Smooth muscle cell (in vitro differentiated cells): ENCODE measurements around the gene AIG1. TPM values are rescaled to one million over a fixed set of nuclear protein-coding genes. Genes with fewer than 3 reads are reported as not detected.
A peak's percentile ranks its signal among the peaks of the same experiment; 100 is the strongest.

Experiments
- DNase-seq: peaks from one replicate; lab custom pipeline; 2025; ENCODE audit not compliant: unreplicated experiment; lab: John Stamatoyannopoulos, UW
- H2AFZ ChIP-seq: fragments of 200-600 bp; sonication (generic); 2 replicates; pipeline ENCODE4 v1.6.0; 2016; ENCODE audit warnings: antibody characterized with exemption, low read depth, mild to moderate bottlenecking
- H3F3A ChIP-seq: fragments of 200-600 bp; sonication (generic); 2 replicates; pipeline ENCODE4 v1.6.0; 2017; ENCODE audit warnings: antibody characterized with exemption, low read depth
- H3K27ac ChIP-seq: fragments of 200-600 bp; sonication (generic); 2 replicates; pipeline ENCODE4 v1.5.1; 2016; ENCODE audit warnings: low read depth, mild to moderate bottlenecking
- H3K27me3 ChIP-seq: fragments of 200-600 bp; sonication (generic); 2 replicates; pipeline ENCODE4 v1.6.1; 2016; ENCODE audit warnings: low read depth, mild to moderate bottlenecking
- H3K36me3 ChIP-seq: fragments of 200-600 bp; sonication (generic); 2 replicates; pipeline ENCODE4 v1.5.1; 2016; ENCODE audit warnings: low read depth
- H3K4me1 ChIP-seq: fragments of 200-600 bp; sonication (generic); 2 replicates; pipeline ENCODE4 v1.5.1; 2016; ENCODE audit warnings: low read depth
- H3K4me2 ChIP-seq: fragments of 200-600 bp; sonication (generic); 2 replicates; pipeline ENCODE4 v1.6.0; 2016; ENCODE audit warnings: mild to moderate bottlenecking
- H3K4me3 ChIP-seq: fragments of 200-600 bp; sonication (generic); 2 replicates; pipeline ENCODE4 v1.5.1; 2016; ENCODE audit warnings: mild to moderate bottlenecking
- H3K79me2 ChIP-seq: fragments of 200-600 bp; sonication (generic); 2 replicates; pipeline ENCODE4 v1.6.0; 2016; ENCODE audit warnings: low read depth, mild to moderate bottlenecking
- H3K9ac ChIP-seq: fragments of 200-600 bp; sonication (generic); 2 replicates; pipeline ENCODE4 v1.6.0; 2016; ENCODE audit warnings: low read depth
- H3K9me3 ChIP-seq: fragments of 200-600 bp; sonication (generic); replicated peaks from 2 replicates; pipeline ENCODE4 v1.5.1; 2016; ENCODE audit warnings: low read depth
- H4K20me1 ChIP-seq: fragments of 200-600 bp; sonication (generic); 2 replicates; pipeline ENCODE4 v1.6.0; 2016; ENCODE audit warnings: low read depth
- CTCF ChIP-seq: fragments of 200-600 bp; sonication (generic); IDR thresholded peaks from 2 replicates; pipeline ENCODE4 v1.5.1; 2017; ENCODE audit warnings: borderline replicate concordance, mild to moderate bottlenecking, antibody characterized with exemption; ENCODE audit not compliant: insufficient read depth, poor library complexity, severe bottlenecking
- WGBS: methylation state at CpG from one replicate; pipeline ENCODE4 v1.1.7; 2016; ENCODE audit warnings: low lambda C conversion rate; 5-methylcytosine and 5-hydroxymethylcytosine counted together
- polyA plus RNA-seq: library from polyadenylated mRNA; unstranded; fragments of >200 nt; fragmentation: Nextera tagmentation; extraction: Ambion mirVana; gene quantifications from 2 replicates; pipeline ENCODE4 v1.2.1, GENCODE V29; 2016
- total RNA-seq: library from RNA; depleted of rRNA; stranded (reverse); fragments of >200 nt; gene quantifications from 2 replicates; pipeline ENCODE4 v1.2.3, GENCODE V29; 2014

AIG1 gene
- total and polyA plus RNA-seq, 2 experiments from 2014 or later, result 9.1 to 25.9 TPM

GRCh38 chr6:143279385-143279784, 218.7 kb downstream of the AIG1 start:
- Histone ChIP-seq H3K4me1 (no peaks in the 10 kb centered on the region), H4K20me1 (no peaks in the 10 kb centered on the region), H3K4me2 (no peak overlapping the region), H2AFZ (no peak overlapping the region), H3K79me2 (no peaks in the 10 kb centered on the region), H3K4me3 (no peak overlapping the region), H3F3A (no peaks in the 10 kb centered on the region), H3K27me3 (peaks cover 13% of the 10 kb centered on the region), H3K27ac (no peak overlapping the region), H3K9ac (no peak overlapping the region), H3K9me3 (no peaks in the 10 kb centered on the region), H3K36me3 (no peaks in the 10 kb centered on the region)
- TF ChIP-seq CTCF, result peak; percentile 39
- 72% methylated on average over 6 of the region's 6 CpGs for WGBS
- DNase-seq, result no peak

DNA sequence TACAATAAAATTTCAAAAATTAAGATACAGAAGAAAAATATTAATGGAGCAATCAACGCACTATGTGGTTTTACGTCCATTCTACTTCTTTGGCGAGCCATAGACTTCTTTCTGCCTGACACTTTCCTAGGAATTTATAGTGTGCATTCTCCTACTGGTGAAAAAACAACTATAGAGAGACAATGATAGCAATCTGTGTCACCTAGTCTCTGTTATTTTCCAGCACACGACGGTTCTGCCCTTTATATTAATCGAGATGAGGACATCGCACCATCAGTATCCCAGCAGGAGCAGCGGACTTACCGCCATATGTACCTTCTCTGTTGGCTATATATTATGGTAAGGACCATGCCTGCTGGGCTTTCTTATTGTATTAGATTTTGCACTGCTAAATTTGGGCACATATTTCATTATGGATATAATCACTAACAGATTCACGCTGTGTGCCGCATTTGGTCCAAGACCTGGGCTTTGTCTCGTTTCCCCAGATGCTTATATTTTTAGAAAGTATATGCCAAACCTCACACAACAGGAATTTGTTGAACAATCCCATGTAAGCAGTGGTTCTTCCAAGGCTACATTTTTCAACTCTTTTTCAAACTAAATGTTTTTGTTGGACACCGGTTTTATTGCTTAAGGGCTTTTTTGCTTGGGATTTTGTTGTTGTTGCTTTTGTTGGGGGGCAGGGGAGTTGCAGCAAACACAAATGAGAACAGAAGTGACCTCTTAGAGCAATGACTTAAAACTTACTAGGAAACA, 223.4 kb downstream of the AIG1 start:
- H3K9ac ChIP-seq, result no peak overlapping the region
- no peaks in the 10 kb centered on the region for H3K9me3 ChIP-seq
- 91% methylated on average over 13 of the region's 13 CpGs for WGBS
- H3K27me3 ChIP-seq, result no peaks in the 10 kb centered on the region
- no peaks in the 10 kb centered on the region for H3K79me2 ChIP-seq
- H3K27ac ChIP-seq, result no peak overlapping the region
- H4K20me1 ChIP-seq, result no peaks in the 10 kb centered on the region
- no peak overlapping the region for H3K4me2 ChIP-seq
- H3K4me3 ChIP-seq, result no peak overlapping the region
- no peak for DNase-seq
- no peaks in the 10 kb centered on the region for H3K36me3 ChIP-seq
- TF ChIP-seq CTCF, result no peak
- H2AFZ ChIP-seq, result no peak overlapping the region
- H3K4me1 ChIP-seq, result no peaks in the 10 kb centered on the region
- no peaks in the 10 kb centered on the region for H3F3A ChIP-seq

DNA sequence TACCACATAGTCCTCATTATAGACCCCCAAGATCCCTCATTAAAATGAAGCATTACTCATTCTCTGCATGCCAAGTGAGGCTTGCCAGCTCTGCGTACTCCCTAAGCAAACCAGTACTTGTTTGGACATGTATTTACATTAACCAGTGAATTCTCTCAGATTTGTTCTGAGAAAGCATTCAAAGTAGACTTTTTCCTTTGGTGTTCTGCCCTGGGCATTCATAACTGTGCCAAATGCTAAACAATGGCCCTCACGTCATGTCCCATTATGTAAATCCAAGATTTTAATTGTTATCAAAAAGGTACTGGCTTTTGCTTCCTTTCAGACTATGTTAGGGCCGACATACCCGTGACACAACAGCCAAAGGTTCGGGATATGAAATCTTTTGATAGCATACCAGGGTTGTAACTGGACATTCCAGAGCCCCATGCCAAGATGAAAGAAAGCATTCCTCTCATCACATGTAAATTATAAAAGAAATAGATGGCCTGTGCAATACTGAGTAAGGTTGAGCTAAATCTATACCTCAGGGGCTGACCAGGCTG, 225.6 kb downstream of the AIG1 start:
- Histone ChIP-seq H2AFZ (no peak overlapping the region), H3K4me2 (no peak overlapping the region), H4K20me1 (no peaks in the 10 kb centered on the region), H3K27ac (peak overlapping the region; percentile 61), H3K27me3 (no peaks in the 10 kb centered on the region), H3K9me3 (no peaks in the 10 kb centered on the region), H3K79me2 (no peaks in the 10 kb centered on the region), H3K9ac (no peak overlapping the region), H3K4me1 (no peaks in the 10 kb centered on the region), H3K36me3 (no peaks in the 10 kb centered on the region), H3F3A (no peaks in the 10 kb centered on the region), H3K4me3 (no peak overlapping the region)
- WGBS, result 79% methylated on average over 5 of the region's 5 CpGs
- no peak for DNase-seq
- no peak for TF ChIP-seq CTCF

- Histone ChIP-seq H2AFZ (no peak overlapping the region), H3F3A (no peaks in the 10 kb centered on the region), H3K4me1 (no peaks in the 10 kb centered on the region), H3K9me3 (no peaks in the 10 kb centered on the region), H3K9ac (no peak overlapping the region), H4K20me1 (no peaks in the 10 kb centered on the region), H3K27ac (no peak overlapping the region), H3K79me2 (no peaks in the 10 kb centered on the region), H3K4me2 (no peak overlapping the region), H3K4me3 (no peak overlapping the region), H3K27me3 (no peaks in the 10 kb centered on the region), H3K36me3 (no peaks in the 10 kb centered on the region)
- DNase-seq, result no peak
- no peak for TF ChIP-seq CTCF
- WGBS, result 50% methylated on average over 1 of the region's 1 CpG
Observed at GRCh38 chr6:143288923-143289322, 228.2 kb downstream of the AIG1 start.
